CD4-positive, alpha-beta T cell treated with Interleukin-12 subunit alpha and Interleukin-12 subunit beta, for 1 hour (primary cell): ENCODE data around the gene PSENEN.
"Not testable (repeated sequence)": the region's sequence is repeated elsewhere in the genome, so short reads cannot be mapped to it uniquely, and the experiment has no call there.

Experiments used
- DNase-seq: peaks from one replicate; pipeline ENCODE4 v3.0.0-alpha.2; 2020

PSENEN gene

DNA sequence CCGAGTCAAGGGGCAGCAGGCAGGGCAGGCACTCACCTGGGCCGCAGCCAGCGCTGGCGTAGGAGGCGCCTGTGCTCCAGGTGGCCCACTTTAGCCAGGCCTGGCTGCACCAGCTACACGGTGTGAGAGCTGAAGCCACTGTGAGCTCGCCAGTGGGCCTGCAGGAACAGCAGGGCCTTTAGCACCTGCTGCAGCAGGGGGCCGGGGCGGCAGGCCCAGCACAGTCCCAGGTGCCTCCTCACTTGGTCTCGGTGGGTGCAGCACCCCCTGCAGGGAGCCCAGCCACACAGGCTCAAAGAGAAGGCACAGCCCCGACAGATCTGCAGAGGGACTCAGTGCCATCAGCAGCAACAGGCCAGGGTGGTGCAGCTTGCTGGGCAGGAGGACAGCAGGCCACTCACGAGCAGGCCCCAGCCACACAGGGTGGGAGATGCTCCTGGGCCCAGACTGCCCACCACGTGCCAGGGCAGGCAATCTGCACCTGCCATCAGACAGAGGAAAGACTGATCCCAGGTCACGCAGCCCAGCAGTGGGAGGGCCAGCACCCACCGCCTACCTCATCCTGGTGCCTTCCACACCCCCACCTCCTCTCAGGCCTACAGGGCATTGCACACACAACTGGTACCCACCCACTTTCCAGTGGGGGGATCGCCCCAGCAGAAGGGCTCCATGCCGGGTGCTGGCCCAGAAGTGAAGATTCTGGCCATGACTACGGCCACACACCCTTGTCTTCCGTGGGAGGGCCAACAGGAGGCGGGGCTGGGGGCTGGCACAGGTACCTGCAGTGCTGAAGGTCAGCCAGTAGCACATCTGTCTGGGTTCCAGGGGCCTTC is 45.7 kb downstream of the PSENEN start:
- DNase-seq: no peak

DNA sequence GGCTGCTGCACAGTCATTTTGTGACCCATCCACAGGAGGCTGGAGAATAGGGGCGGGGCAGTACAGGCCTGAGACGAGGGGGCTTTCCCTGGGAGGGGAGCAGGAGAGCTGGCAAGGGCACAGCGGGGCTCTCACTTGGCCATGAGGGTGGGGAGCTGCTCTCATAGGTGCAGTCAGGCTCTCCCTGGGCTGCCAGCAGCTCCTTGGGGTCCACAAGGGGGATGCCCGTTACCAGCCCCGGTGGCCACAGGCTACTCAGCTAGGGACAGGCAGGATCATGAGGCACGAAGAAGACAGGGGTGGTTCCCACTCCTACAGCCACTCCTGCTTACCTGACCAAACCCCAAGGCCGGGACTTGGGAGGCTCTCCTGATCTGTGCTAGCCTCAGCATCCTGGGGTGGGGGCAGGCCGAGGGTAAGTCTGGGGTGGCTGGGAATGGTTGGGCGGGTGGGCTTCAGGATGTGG is 46.4 kb downstream of the PSENEN start:
- DNase-seq: no peak

DNA sequence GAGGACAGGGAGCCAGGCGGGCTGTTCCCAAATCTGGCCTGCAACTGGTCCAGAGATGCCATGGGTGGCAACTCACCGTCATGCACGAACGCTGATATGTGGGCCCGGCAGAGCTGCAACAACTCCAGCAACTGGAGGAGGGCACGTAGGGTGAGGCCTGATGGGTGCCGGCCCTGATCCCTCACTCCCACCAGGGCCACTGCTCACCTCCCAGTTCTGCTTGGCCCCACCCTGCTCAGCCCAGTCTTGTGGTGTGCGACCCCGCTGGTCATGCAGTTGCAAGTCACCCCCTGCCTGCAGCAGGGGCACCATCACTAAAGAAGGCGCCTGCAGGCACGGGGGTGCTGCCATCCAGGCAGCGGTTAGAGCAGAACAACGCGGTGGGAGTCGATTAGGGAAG is 46.9 kb downstream of the PSENEN start:
- no peak for DNase-seq

DNA sequence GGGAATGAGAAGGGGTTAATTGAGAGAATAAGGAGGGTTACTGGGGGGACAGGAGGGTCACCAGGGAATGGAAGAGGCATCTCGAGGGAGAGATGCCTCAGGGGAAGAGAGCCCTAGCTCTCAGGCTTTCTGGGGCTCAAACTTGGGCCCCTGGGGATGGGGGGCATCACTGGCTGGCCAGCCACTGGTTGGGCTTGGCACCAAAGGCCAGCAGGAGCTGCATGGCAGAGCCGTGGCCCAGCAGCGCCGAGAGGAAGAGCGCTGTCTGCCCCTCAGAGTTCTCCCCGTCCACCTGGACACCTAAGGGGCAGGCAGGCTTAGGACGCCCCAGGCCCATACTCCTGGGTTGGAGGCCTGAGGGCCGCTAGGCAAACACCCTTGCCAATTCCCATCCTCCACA is 47.4 kb downstream of the PSENEN start:
- DNase-seq: no peak

DNA sequence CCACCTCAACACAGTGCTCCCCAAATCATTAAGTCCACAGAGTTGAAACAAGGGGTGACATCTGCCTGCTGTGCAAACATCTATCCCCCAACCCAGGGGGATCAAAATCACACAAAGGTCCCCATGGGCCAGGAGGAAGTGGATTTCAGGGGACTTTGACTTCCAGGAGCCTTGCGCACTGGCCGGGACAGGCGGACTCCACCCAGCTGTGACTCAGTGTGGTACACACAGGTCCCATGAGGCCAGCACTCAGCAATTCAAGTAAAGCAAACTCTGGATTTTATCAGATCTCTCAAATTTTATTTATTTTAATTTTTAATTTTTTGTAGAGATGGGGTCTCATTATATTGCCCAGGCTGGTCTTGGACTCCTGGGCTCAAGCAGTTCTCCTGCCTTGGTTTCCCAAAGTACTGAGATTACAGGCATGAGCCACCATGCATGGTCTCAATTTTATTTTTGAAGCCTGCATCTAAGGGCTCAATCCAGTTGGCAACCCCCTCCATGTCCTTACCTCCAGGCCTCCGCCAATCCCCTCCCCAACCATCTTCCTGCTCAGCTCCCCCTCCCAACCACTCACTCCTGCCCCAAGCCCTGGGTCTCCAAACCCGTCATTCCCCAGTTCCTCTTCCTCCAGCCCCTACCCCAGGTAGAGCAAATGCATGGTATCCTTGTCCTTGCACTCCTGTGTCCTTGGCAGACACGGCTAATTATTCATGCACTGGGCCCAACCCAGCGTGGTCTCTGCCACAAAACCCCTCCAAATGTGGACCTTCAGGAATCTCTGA is 48.1 kb downstream of the PSENEN start:
- no peak for DNase-seq

DNA sequence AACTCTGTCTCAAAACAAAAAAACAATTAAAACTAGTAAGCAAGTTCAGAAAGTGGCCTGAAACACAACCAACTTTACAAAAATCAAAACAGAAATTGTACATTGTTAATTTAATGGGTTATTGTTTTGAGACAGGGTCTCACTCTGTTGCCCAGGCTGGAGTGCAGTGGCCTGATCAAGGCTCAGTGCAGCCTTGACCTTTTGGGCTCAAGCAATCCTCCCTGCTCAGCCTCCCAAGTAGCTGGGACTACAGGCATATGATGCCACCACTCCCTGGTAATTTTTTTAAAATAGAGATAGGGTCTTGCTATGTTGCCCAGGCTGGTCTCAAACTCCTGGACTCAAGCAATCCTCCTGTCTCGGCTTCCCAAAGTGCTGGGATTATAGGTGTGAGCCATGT is 50.1 kb downstream of the PSENEN start:
- not testable (repeated sequence) for DNase-seq
